Neural cell (in vitro differentiated cells): ENCODE measurements around the gene LMNB1.

ENCODE experiments used
- EP300 ChIP-seq: fragments of 450-650 bp; conservative IDR thresholded peaks from 2 replicates; pipeline ENCODE4 v1.6.1; 2014; ENCODE audit warnings: antibody characterized with exemption, mild to moderate bottlenecking, moderate library complexity; ENCODE audit not compliant: poor library complexity, severe bottlenecking
- EZH2 ChIP-seq: fragments of 200-600, 300-800 bp; shearing (Covaris generic), sonication (generic); IDR thresholded peaks from 2 replicates; pipeline ENCODE4 v1.6.1; 2014; ENCODE audit warnings: antibody characterized with exemption, low read length, borderline replicate concordance, mild to moderate bottlenecking; ENCODE audit not compliant: insufficient read depth, poor library complexity, severe bottlenecking
- POLR2AphosphoS5 ChIP-seq: IDR thresholded peaks from 2 replicates; pipeline ENCODE4 v1.6.1; 2012
- RAD21 ChIP-seq: fragments of 450-650 bp; conservative IDR thresholded peaks from 2 replicates; pipeline ENCODE4 v1.6.1; 2014; ENCODE audit warnings: antibody characterized with exemption, mild to moderate bottlenecking, moderate library complexity
- SMC3 ChIP-seq: fragments of 450-650 bp; conservative IDR thresholded peaks from 2 replicates; pipeline ENCODE4 v1.6.1; 2014; ENCODE audit warnings: antibody characterized with exemption, mild to moderate bottlenecking, moderate library complexity; ENCODE audit not compliant: poor library complexity
- TAF1 ChIP-seq: IDR thresholded peaks from 2 replicates; pipeline ENCODE4 v1.6.1; 2012; ENCODE audit warnings: low read depth
- TF ChIP-seq, protein P1 (sequence below): fragments of 450-650 bp; IDR thresholded peaks from 2 replicates; pipeline ENCODE4 v1.5.1; 2014; ENCODE audit warnings: antibody characterized with exemption, mild to moderate bottlenecking, moderate library complexity; ENCODE audit not compliant: poor library complexity, severe bottlenecking
- TF ChIP-seq, protein P2 (sequence below): IDR thresholded peaks from 2 replicates; pipeline ENCODE4 v1.6.1; 2012; ENCODE audit warnings: borderline replicate concordance

DNA sequence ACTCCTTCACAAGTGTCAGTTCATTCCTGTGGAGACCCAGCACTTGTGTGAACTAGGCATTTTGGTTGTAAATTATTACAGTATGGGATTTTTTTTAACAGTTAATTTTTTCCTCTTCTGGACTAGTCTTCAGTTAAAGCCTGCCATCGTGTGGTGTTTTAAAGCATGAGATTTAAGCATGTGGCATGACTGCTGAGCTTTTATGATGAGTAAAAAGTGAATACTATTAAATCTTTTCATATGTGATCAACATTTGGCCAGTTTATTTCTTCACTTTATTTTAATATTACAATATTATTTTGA is 25.0 kb downstream of the LMNB1 start:
- TF ChIP-seq, protein P1, sequence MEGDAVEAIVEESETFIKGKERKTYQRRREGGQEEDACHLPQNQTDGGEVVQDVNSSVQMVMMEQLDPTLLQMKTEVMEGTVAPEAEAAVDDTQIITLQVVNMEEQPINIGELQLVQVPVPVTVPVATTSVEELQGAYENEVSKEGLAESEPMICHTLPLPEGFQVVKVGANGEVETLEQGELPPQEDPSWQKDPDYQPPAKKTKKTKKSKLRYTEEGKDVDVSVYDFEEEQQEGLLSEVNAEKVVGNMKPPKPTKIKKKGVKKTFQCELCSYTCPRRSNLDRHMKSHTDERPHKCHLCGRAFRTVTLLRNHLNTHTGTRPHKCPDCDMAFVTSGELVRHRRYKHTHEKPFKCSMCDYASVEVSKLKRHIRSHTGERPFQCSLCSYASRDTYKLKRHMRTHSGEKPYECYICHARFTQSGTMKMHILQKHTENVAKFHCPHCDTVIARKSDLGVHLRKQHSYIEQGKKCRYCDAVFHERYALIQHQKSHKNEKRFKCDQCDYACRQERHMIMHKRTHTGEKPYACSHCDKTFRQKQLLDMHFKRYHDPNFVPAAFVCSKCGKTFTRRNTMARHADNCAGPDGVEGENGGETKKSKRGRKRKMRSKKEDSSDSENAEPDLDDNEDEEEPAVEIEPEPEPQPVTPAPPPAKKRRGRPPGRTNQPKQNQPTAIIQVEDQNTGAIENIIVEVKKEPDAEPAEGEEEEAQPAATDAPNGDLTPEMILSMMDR = peak; percentile 41
- TF ChIP-seq, protein P2, sequence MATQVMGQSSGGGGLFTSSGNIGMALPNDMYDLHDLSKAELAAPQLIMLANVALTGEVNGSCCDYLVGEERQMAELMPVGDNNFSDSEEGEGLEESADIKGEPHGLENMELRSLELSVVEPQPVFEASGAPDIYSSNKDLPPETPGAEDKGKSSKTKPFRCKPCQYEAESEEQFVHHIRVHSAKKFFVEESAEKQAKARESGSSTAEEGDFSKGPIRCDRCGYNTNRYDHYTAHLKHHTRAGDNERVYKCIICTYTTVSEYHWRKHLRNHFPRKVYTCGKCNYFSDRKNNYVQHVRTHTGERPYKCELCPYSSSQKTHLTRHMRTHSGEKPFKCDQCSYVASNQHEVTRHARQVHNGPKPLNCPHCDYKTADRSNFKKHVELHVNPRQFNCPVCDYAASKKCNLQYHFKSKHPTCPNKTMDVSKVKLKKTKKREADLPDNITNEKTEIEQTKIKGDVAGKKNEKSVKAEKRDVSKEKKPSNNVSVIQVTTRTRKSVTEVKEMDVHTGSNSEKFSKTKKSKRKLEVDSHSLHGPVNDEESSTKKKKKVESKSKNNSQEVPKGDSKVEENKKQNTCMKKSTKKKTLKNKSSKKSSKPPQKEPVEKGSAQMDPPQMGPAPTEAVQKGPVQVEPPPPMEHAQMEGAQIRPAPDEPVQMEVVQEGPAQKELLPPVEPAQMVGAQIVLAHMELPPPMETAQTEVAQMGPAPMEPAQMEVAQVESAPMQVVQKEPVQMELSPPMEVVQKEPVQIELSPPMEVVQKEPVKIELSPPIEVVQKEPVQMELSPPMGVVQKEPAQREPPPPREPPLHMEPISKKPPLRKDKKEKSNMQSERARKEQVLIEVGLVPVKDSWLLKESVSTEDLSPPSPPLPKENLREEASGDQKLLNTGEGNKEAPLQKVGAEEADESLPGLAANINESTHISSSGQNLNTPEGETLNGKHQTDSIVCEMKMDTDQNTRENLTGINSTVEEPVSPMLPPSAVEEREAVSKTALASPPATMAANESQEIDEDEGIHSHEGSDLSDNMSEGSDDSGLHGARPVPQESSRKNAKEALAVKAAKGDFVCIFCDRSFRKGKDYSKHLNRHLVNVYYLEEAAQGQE = no peak
- TF ChIP-seq EZH2 (no peak), EP300 (no peak), RAD21 (peak; percentile 30), SMC3 (no peak), TAF1 (no peak), POLR2AphosphoS5 (no peak)
